Measurements from ENCODE around the gene C1QB.

Gene C1QB, protein sequence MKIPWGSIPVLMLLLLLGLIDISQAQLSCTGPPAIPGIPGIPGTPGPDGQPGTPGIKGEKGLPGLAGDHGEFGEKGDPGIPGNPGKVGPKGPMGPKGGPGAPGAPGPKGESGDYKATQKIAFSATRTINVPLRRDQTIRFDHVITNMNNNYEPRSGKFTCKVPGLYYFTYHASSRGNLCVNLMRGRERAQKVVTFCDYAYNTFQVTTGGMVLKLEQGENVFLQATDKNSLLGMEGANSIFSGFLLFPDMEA

DNA sequence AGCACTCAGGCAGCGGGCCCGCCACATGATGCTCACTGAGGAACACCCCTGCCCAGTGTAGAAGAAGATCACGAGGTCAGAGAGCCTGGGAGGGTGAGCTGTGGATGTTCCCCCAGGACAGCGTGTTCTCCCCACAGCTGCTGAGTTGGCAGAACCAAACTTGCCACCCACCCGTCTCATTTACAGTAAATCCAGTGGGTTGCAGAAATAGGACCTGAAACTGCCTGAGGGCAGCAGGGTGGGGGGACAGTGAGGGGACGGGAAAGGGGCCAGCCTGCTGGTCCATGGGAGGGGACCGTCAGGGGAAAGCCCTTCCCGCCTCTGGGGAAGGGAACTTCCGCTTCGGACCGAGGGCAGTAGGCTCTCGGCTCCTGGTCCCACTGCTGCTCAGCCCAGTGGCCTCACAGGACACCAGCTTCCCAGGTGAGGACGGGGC is at the start of gene C1QB:
Gene C1QB (plus strand): TSS at position 356 of the 436 bp plus-strand sequence. CDS start 6,227 bp downstream, outside the sequence.
- TF ChIP-seq, protein P1, sequence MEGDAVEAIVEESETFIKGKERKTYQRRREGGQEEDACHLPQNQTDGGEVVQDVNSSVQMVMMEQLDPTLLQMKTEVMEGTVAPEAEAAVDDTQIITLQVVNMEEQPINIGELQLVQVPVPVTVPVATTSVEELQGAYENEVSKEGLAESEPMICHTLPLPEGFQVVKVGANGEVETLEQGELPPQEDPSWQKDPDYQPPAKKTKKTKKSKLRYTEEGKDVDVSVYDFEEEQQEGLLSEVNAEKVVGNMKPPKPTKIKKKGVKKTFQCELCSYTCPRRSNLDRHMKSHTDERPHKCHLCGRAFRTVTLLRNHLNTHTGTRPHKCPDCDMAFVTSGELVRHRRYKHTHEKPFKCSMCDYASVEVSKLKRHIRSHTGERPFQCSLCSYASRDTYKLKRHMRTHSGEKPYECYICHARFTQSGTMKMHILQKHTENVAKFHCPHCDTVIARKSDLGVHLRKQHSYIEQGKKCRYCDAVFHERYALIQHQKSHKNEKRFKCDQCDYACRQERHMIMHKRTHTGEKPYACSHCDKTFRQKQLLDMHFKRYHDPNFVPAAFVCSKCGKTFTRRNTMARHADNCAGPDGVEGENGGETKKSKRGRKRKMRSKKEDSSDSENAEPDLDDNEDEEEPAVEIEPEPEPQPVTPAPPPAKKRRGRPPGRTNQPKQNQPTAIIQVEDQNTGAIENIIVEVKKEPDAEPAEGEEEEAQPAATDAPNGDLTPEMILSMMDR (IDR thresholded peaks at IDR 0.05) = no peak
- no peaks in the 10 kb centered on the region for H3K79me2 ChIP-seq
- no peak within 1 kb of the TSS for H3K9ac ChIP-seq
- no peak within 1 kb of the TSS for H3K4me3 ChIP-seq (ENCODE audit: low read depth, low read length)
- H3K36me3 ChIP-seq (ENCODE audit: control insufficient read depth, insufficient read depth, low read length) = no peaks in the 10 kb centered on the region
- H3K27ac ChIP-seq = no peak within 1 kb of the TSS
- no peaks in the 10 kb centered on the region for H3K9me3 ChIP-seq (ENCODE audit: control insufficient read depth, low read length)
- no peak within 1 kb of the TSS for H3K4me2 ChIP-seq (ENCODE audit: low read length)
- no peaks in the 10 kb centered on the region for H3K27me3 ChIP-seq (ENCODE audit: control insufficient read depth, insufficient read depth, low read length)
- no peaks in the 10 kb centered on the region for H3K4me1 ChIP-seq
- H2AFZ ChIP-seq = no peak within 1 kb of the TSS

DNA sequence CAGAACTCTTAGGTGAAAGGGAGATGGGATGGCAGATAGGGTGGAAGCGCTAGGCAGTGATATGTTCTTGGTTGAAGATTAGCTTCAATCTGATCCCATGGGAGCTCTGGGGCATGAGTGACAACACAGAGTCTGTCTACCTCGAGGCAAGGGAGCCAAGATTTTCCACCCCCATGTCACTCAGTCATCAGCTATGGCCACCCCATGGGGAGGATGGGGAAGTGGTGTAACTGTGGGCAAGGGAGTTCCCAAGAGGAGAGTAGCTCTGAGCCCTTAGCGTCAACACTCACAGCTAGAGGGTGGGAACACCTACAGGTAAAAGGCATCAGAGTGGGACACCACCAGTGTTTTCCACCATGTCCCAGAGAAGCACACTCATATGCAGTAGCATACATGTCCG is 46.9 kb upstream of the C1QB start:
- Histone ChIP-seq H3K27ac (no peak overlapping the region), H3K9ac (no peak overlapping the region), H3K4me3 (ENCODE audit: low read depth, low read length) (no peak overlapping the region), H3K4me1 (peaks cover 2% of the 10 kb centered on the region), H2AFZ (no peak overlapping the region), H3K36me3 (ENCODE audit: control insufficient read depth, insufficient read depth, low read length) (no peaks in the 10 kb centered on the region), H3K79me2 (no peaks in the 10 kb centered on the region), H3K27me3 (ENCODE audit: control insufficient read depth, insufficient read depth, low read length) (peaks cover 3% of the 10 kb centered on the region), H3K4me2 (ENCODE audit: low read length) (no peak overlapping the region), H3K9me3 (ENCODE audit: control insufficient read depth, low read length) (no peaks in the 10 kb centered on the region)
- TF ChIP-seq, protein P1 (IDR thresholded peaks at IDR 0.05) = no peak

DNA sequence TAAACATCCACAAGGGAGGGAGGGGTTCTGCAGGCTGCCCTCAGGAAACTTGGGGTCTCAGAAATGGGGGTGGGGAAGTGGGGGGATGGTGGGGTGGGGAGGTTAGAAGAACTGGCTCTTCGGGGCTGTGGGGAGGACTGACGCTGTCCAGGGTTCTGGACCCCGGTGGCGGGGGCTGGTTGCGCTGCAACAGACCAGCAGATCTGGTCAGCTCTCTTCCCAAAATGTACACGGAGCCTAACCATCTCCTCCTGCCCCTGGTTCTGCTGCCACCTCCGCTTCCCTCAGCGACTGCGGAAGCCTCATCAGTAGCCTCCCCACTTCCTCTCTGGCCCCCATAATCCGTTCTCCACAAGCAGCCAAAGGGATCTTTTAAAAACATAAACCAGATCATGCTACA is 45.9 kb upstream of the C1QB start:
- Histone ChIP-seq H3K4me3 (ENCODE audit: low read depth, low read length) (no peak overlapping the region), H2AFZ (no peak overlapping the region), H3K27me3 (ENCODE audit: control insufficient read depth, insufficient read depth, low read length) (peaks cover 3% of the 10 kb centered on the region), H3K4me2 (ENCODE audit: low read length) (no peak overlapping the region), H3K27ac (no peak overlapping the region), H3K9me3 (ENCODE audit: control insufficient read depth, low read length) (no peaks in the 10 kb centered on the region), H3K4me1 (peaks cover 2% of the 10 kb centered on the region), H3K9ac (no peak overlapping the region), H3K36me3 (ENCODE audit: control insufficient read depth, insufficient read depth, low read length) (no peaks in the 10 kb centered on the region), H3K79me2 (no peaks in the 10 kb centered on the region)
- TF ChIP-seq, protein P1 (IDR thresholded peaks at IDR 0.05) = no peak

DNA sequence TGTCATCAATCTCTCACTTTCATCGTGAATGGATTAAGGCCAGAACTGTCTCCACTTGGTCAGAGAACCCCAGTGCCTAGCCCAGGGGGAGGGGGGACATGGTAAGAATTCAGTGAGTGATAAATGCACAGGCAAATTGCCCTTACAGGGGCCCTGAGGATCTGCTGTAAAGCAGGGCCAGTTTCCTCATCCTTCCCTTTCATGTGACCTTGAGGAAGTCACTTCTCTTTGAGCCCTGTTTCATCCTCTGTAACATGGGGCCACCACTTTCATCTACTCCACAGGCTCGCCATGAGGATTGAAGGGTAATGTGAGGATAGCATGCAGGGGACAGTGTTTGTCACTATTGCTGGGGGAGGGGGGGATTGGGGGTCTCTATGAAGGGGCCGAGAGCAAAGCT is 44.7 kb upstream of the C1QB start:
- Histone ChIP-seq H3K27me3 (ENCODE audit: control insufficient read depth, insufficient read depth, low read length) (peaks cover 3% of the 10 kb centered on the region), H2AFZ (no peak overlapping the region), H3K4me3 (ENCODE audit: low read depth, low read length) (no peak overlapping the region), H3K27ac (no peak overlapping the region), H3K9ac (no peak overlapping the region), H3K9me3 (ENCODE audit: control insufficient read depth, low read length) (no peaks in the 10 kb centered on the region), H3K36me3 (ENCODE audit: control insufficient read depth, insufficient read depth, low read length) (no peaks in the 10 kb centered on the region), H3K4me1 (peaks cover 2% of the 10 kb centered on the region), H3K4me2 (ENCODE audit: low read length) (no peak overlapping the region), H3K79me2 (no peaks in the 10 kb centered on the region)
- TF ChIP-seq, protein P1 (IDR thresholded peaks at IDR 0.05) = no peak

DNA sequence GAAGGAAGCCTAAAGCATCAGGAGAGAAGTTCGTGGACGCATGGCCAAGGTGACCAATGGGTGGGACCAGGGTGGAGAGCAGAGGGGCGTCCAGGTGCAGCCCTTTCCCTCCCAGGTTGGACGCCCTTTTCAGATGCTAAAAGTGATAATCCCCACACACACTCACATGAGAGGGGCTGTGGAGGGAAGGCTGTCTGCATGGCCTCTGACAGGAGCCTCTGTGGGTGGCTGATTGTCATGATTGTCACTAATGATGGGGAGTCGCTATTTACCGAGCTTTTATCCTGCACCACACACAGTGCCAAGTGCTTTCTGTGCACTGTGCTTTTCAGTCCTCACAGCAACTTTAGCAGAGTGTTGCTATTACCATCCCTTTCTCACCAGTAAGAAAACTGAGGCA is 43.7 kb upstream of the C1QB start:
- no peak overlapping the region for H3K27ac ChIP-seq
- no peaks in the 10 kb centered on the region for H3K79me2 ChIP-seq
- no peak overlapping the region for H2AFZ ChIP-seq
- H3K4me3 ChIP-seq (ENCODE audit: low read depth, low read length) = no peak overlapping the region
- TF ChIP-seq, protein P1 (IDR thresholded peaks at IDR 0.05) = no peak
- H3K27me3 ChIP-seq (ENCODE audit: control insufficient read depth, insufficient read depth, low read length) = peaks cover 3% of the 10 kb centered on the region
- H3K36me3 ChIP-seq (ENCODE audit: control insufficient read depth, insufficient read depth, low read length) = no peaks in the 10 kb centered on the region
- H3K9me3 ChIP-seq (ENCODE audit: control insufficient read depth, low read length) = no peaks in the 10 kb centered on the region
- H3K4me2 ChIP-seq (ENCODE audit: low read length) = no peak overlapping the region
- no peak overlapping the region for H3K9ac ChIP-seq
- H3K4me1 ChIP-seq = peaks cover 2% of the 10 kb centered on the region

Data from parathyroid adenoma (tissue), 2 donors.